IPS DF 4.7 (cell line): ENCODE results near the gene UNKL.

ENCODE experiments used
- DNase-seq: peaks from one replicate; pipeline ENCODE4 v3.0.0-alpha.2; 2013; ENCODE audit warnings: low spot score; ENCODE audit errors: extremely low read depth

UNKL gene

DNA sequence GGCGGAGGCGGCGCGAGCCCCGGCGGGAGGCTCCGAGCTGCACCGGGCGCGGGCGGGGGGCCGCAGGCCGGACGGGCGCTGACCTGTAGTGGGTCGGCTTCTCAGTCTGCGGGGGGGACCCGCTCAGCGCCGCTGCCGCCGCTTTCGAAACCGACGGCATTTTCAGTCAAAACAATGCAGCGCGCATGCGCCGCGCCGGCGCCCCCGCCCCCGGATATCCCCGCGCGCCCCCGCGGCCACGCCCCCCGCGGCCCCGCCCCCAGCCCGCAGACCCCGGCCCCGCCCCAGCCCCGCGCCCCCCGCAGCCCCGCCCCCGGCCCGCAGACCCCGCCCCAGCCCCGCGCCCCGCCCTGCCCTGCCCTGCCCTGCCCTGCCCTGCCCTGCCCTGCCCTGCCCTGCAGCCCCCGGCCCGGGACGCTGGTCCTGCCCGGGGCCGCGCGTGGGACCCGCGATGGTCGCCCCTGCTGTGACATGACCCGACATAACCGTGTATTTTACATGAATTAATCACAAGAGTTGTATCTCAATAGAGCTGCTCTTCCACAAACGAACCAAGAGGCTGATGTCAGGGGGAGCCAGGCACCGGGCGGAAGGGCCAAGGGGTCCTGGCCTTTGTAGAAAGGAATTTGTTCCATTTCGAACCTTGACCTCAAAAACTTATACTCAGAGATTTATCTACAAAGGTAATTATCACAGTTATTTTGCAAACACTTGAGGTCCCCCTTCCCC is at the start of gene UNKL:
Gene UNKL, minus strand, starts transcription at position 173 of the 729 bp plus-strand sequence. Its CDS starts 13 bp downstream, at position 160.
- no peak for DNase-seq

DNA sequence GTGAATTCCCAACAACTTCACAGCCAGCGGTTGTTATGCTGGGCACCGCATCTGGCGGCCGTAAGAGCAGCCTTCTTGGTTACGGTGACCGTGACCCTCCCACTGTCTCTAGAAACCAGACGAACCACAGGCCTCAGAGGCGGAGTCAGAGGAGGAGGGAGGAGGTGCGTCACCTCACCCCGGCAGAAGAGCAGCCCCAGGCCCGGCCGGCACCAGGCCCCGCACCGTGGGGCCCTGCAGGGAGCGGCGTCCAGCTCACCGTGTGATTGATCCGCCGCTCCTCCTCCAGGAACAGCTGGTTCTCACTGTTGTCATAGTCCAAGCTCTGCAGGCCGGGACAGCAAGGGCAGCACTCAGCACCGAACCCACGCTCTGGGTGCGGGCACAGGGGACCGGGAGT is 46.6 kb upstream of the UNKL start:
- no peak for DNase-seq

- no peak for DNase-seq
These were observed 46.2 kb upstream of the UNKL start for GRCh38 chr16:1460602-1461138.

DNA sequence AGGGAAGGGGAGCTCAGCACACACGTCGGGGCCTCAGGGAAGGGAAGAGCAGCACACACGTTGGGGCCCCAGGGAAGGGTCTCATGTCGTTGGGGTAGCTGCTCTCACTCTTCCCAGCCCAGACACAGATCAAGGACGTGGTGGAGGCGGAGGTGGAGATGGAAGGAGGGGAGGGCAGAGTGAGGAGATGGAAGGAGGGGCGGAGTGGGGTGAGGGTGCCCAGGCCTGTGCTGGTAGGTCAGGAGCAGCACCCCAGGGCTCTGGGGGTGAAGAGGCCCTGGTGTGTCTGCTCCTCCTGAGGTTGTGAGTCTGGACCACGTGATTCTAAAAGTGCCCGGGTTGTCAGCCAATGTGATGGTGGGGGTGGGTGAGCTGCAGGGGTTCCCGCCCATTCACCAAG is 45.5 kb upstream of the UNKL start:
- no peak for DNase-seq

- no peak for DNase-seq
These were observed 44.5 kb upstream of the UNKL start for GRCh38 chr16:1458977-1459341.

- no peak for DNase-seq
These were observed 44.0 kb upstream of the UNKL start for GRCh38 chr16:1458336-1458976.

DNA sequence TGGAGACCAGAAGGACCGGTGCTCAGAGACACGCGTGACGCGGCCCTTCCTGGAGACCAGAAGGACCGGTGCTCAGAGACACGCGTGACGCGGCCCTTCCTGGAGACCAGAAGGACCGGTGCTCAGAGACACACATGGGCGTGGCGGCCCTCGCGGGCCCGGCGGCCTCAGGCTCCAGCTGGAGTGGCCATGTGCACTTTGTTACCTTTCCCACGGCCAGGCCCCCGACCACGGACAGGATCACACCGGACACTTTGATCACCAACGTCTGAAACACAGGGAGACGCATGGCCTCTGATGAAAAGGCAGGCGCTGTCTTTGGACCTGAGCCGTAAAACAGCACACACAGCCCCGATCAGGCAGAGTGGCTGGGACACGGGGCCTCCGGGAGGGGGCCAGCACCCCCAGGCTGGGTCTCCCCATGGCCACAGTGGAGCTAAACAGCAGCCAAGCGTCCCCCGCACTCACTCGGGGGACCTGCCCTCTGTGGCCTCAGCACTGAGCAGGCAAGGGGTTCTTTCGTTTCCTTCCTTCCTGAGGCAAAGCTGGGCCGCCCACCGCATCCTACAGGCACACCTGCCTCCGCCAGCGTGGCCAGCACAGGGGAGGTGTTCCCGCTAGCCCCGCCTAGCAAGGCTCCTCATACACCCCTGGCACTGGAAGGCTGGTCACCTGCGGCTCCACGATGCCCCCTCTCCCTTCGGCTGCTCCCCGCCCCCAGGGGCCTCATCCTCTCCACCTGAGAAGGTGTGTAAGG is 43.2 kb upstream of the UNKL start:
- no peak for DNase-seq

GRCh38 chr16:1456951-1457350 is 42.4 kb upstream of the UNKL start:
- DNase-seq = no peak

DNA sequence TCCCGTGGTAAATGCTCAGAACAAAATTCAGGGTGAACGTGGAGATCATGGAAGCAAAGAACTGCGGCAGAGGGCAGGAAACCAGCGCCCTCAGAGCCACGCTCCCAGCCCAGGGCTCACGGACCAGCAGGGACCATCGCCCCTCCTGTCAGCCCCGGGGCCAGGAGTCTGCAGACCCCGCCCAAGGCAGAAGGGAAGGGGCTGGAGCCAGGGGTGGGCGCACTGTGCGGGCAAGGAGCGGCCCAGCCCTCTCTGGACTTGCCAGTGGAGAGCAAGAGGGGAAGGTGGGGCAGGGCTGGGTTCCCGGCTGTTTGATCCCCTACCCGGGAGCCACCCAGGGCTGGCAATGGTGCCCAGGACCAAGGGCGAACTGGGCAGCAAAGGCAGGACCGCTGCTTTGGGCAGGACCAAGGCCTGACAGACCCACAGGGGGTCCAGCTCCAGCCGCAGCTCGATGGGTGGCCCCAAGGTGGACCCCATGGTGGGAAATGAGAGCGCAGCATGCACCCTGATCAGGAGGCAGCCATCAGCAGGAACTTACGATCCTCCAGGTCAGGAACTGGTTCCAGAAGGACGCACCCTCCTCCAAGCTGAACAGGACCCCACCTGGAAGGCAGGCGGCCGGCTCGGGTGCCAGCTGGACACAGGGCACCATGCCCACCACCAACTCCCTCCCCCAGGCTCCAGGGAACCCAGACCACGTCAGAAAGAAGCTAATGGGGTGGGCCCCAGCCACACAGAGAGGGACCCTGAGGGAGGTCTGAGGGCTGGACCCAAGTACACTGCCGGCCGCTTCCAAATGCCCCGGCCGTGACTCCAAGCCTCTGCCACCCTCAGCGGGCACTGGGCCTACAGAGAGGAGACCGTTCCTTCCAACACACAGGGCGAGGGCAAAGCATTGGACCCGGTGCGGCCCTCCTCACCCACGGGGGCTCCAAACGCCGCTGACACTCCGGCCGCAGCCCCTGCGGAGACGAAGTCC is 41.0 kb upstream of the UNKL start:
- DNase-seq = no peak

- no peak for DNase-seq
These were observed 40.1 kb upstream of the UNKL start for GRCh38 chr16:1454561-1454960.

- DNase-seq = no peak
These were observed 38.8 kb upstream of the UNKL start for GRCh38 chr16:1453316-1453715.

DNA sequence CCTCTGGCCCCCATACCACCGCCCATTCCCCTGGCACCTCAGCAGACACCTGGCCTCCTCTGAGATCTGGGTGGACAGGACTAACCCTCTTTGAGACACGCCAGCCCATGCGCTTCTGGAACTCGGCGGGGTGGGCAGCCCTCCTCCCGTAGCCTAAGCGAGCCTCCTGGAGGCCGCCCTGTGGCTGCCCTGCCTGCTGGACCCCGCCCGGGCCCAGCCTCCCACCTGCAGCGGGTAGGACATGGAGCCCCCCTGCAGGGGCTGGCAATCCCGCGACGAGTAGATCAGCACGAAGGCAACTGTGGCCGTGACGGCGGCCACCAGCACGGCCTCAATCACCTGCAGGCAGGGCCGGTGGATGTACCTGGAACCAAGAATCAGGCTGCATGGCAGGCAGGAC is 38.0 kb upstream of the UNKL start:
- no peak for DNase-seq

DNA sequence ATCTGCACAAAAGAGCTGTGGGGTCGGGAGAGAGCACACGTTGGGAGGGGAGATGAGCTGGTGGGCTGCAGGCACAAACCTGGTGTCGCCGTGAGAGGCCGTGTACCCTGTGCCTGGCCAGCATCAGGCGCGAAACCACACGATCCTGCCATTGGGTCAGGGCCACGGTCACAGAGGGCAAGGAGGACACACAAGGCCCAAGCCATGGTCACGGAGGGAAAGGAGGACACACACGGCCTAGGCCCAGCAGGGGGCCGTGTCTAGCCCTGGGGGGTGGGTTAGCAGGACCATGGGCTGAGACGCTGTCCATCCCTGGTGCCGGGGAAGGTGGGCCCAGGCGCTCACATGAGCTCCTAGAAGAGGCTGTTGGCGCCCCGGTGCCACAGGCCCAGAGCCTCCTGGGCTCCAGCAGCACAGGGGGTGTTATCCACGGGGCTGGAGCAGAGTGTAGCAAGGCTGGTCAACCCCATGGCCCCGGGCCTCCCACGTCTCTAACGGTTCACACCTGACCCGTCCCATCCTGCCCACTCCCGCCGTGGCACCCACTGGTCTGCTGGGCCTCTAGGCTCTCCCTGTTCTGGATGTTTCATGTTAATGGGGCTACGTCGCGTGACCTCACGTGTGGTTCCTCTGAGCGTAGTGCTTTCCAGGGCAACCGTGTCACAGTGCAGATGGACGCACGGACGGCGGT is 37.3 kb upstream of the UNKL start:
- no peak for DNase-seq

- no peak for DNase-seq
These were observed 36.3 kb upstream of the UNKL start for GRCh38 chr16:1450841-1451240.

DNA sequence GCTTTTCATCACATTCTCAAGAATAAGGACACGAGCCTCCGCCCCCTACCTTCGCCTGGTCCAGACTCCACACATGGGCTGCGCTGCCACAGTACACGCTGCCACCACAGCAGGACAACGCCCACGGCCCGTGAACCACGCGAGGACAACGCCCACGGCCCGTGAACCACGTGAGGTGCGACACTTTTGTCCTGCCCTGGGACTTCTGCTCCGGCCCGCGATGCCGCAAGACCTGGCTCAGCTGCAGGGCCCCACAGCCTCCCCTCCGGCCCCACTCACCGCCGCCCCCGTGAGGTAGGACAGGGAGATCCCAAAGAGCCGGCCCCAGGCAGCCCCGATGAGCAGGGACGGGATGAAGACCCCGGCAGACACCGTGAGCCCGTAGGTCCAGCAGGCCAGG is 35.7 kb upstream of the UNKL start:
- DNase-seq = no peak

GRCh38 chr16:1449201-1449788 is 34.8 kb upstream of the UNKL start:
- DNase-seq = no peak

DNA sequence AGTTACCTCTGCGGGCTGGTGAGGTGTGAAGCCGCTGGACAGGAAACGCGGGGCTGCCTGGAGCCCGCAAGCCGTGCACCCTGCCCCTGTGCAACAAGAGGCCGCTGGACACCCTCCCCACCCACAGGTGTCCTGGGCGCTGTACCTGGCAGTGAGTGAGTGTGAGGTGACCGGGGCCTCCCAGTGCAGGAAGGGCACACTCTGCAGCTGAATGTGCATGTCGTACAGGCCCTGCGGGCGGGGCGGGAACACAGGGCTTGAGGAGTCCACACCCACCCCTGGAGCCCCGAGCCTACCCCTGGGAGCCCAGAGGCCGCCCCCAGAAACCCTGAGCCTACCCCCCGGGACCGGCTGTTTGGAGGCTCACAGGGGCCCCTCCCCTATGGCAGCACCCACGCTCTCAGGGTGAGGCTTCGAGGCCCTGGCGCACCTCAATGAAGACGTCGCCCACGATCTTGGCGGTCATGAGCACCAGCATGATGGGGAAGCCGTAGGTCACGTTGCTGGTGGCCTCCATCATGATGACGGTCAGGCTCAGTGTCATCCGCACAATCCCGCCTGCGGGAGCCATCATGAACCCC is 34.1 kb upstream of the UNKL start:
- no peak for DNase-seq

- DNase-seq = no peak
These were observed 33.5 kb upstream of the UNKL start for GRCh38 chr16:1447965-1448364.

DNA sequence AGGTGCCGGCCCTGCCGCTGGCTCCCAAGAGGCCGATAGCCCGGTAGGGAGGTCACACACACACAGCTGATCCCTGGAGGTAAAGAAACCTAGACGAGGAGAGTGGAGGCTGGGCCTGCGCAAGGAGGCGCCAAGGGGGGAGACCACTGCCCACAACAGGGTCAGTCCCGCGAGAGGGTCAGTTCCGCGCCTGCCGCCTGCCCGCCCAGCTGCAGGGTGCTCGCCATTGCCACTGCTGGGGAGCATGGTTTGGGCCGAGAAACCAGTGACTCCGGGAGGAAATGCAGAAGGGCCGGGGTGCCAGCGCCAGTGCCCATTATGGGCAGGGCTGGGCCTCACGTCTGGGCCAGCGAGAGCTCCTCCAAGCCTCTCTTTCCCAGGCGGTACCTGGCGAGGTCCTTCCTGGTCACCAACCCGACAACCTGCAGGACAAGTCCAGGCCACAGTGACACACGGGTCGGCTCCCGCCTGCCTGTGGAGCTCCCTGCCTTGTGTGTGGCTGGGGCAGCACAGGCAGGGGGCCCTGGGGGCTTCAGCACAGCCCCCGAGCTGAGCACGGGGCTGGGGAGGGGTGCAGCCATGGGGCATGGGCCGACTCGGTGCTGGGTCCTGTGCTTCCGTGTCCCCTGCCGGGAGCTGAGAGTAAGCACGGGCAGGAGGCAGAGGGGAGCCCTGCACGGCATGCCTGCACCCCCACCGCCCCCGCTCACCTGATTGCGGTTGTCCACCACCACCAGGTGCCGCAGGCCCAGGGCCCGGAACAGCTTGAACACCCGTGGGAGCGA is 32.0 kb upstream of the UNKL start:
- no peak for DNase-seq
